Heart left ventricle (tissue), 13 donors: ENCODE results near the gene NGEF.

Experiments
- CTCF ChIP-seq, 12 donors: fragments of 200-600 bp; sonication (generic) in 4 of 12; IDR thresholded peaks; one replicate each; pipeline versions ENCODE4 v1.5.0 to v1.8.0; 2018 to 2022; ENCODE audit warnings: antibody characterized with exemption in 12 of 12, mild to moderate bottlenecking in 5 of 12
- POLR2A ChIP-seq, 2 donors: fragments of 450-650 bp; IDR thresholded peaks; one replicate each; pipeline ENCODE4 v1.6.1; 2017; ENCODE audit warnings: antibody characterized with exemption in 2 of 2, mild to moderate bottlenecking in 2 of 2, moderate library complexity in 2 of 2
- donor health status: ischemic (EF 13 %, LVEDD 7.1; RV severe dilation, severe dysfunction).
- donor health status: DM: no; HTN: yes; CAD: no.
- donor health status: DM: no; HTN: no; CAD: no.
- donor health status: ischemic (EF 25% LVEDD 6.9; RV normal size, moderate dysfunction).
- donor health status: ischemic (EF 25% LVEDD 5.7; RV mildly dilated, moderate dysfunction).
- donor health status: ischemic (EF 35%, LVEDD 5.7; RV mildly dilated, moderate dysfunction).
- donor health status: nonischemic (EF 11% LVEDD 7.7; RV severe dilation, severe dysfunction).
- donor health status: DM: yes; HTN: yes; CAD: no.
- donor health status: PGD.
- donor health status: ischemic (EF 29% LVEDD 5.4; RV normal size, mild dysfunction).
- donor health status: nonischemic (EF 23%, LVEDD 6.1; RV moderate dilation, normal function).

GRCh38 chr2:232829988-232830387, 183.1 kb downstream of the NGEF start:
- TF ChIP-seq POLR2A (IDR thresholded peaks at IDR 0.05) (no peak), CTCF (IDR thresholded peaks at IDR 0.05) (no peak)
